ENCODE results near the gene KRTAP19-3. TPM values are rescaled to one million over a fixed set of nuclear protein-coding genes. Genes with fewer than 3 reads are reported as not detected.
"Not testable (repeated sequence)": the region's sequence is repeated elsewhere in the genome, so short reads cannot be mapped to it uniquely, and the experiment has no call there.

Gene KRTAP19-3
- total RNA-seq, result not detected
- long read RNA-seq, result 0 reads

- ATAC-seq (no peak), DNase-seq (no peak)
- intact Hi-C loops (cut with DNase I), result no loop called here
Observed at GRCh38 chr21:30491963-30492428, at the start of gene KRTAP19-3. KRTAP19-3 (minus strand) TSS chr21:30492013; CDS start chr21:30491957, 56 bp downstream.

GRCh38 chr21:30518876-30519275 is 27.1 kb upstream of the KRTAP19-3 start:
- DNase-seq, result no peak
- intact Hi-C loops (cut with DNase I), result no loop called here
- no peak for ATAC-seq

GRCh38 chr21:30515681-30516080 is 23.9 kb upstream of the KRTAP19-3 start:
- ATAC-seq (no peak), DNase-seq (no peak)
- intact Hi-C loops (cut with DNase I), result no loop called here

GRCh38 chr21:30505621-30506205 is 13.9 kb upstream of the KRTAP19-3 start:
- DNase-seq; ATAC-seq; intact Hi-C loops (cut with DNase I): not testable (repeated sequence)

- intact Hi-C loops (cut with DNase I), result no loop called here
- ATAC-seq (no peak), DNase-seq (no peak)
Observed at GRCh38 chr21:30502041-30502440, 10.2 kb upstream of the KRTAP19-3 start, which contains the start of gene KRTAP19-5. KRTAP19-5 (minus strand) TSS chr21:30502141; CDS start chr21:30502090, 51 bp downstream.

- no peak for ATAC-seq
- DNase-seq, result no peak
- intact Hi-C loops (cut with DNase I), result no loop called here
Observed at GRCh38 chr21:30497065-30497464, 5.3 kb upstream of the KRTAP19-3 start, which contains the start of gene KRTAP19-4. KRTAP19-4 (minus strand) TSS chr21:30497165; CDS start chr21:30497110, 55 bp downstream.

- ATAC-seq (no peak), DNase-seq (no peak)
- intact Hi-C loops (cut with DNase I), result no loop called here
Observed at GRCh38 chr21:30487336-30487735, 4.5 kb downstream of the KRTAP19-3 start, which contains the start of gene KRTAP19-2. KRTAP19-2 (minus strand) TSS chr21:30487436; CDS start chr21:30487348, 88 bp downstream.

- intact Hi-C loops (cut with DNase I), result no loop called here
- DNase-seq, result no peak
- no peak for ATAC-seq
Observed at GRCh38 chr21:30486180-30486579, 5.6 kb downstream of the KRTAP19-3 start.

- intact Hi-C loops (cut with DNase I), result no loop called here
- no peak for ATAC-seq
Observed at GRCh38 chr21:30482130-30482529, 9.7 kb downstream of the KRTAP19-3 start.

GRCh38 chr21:30480145-30480544 is 11.7 kb downstream of the KRTAP19-3 start, which contains the start of gene KRTAP19-1:
KRTAP19-1 (minus strand) TSS chr21:30480367; CDS start chr21:30480317, 50 bp downstream.
- intact Hi-C loops (cut with DNase I), result no loop called here
- DNase-seq (no peak), ATAC-seq (no peak)

More at GRCh38 chr21:30482130-30482529, 9.7 kb downstream of the KRTAP19-3 start:
- DNase-seq, result no peak

- DNase-seq (no peak), ATAC-seq (peak; percentile 27 to 52)
- intact Hi-C loops (cut with DNase I), result loop anchor here in 1 of 2 donors (5.0 kb wide), 1 partner anchor 88 kb away; no protein-coding TSS in a partner anchor
Observed at GRCh38 chr21:30479259-30479658, 12.6 kb downstream of the KRTAP19-3 start.

GRCh38 chr21:30478004-30478403 is 13.8 kb downstream of the KRTAP19-3 start:
- ATAC-seq, result no peak
- intact Hi-C loops (cut with DNase I), result loop anchor here in 1 of 2 donors (5.0 kb wide), 1 partner anchor 89 kb away; no protein-coding TSS in a partner anchor
- DNase-seq, result no peak

- DNase-seq (no peak), ATAC-seq (no peak)
- intact Hi-C loops (cut with DNase I), result no loop called here
Observed at GRCh38 chr21:30468900-30469714, 22.7 kb downstream of the KRTAP19-3 start.

GRCh38 chr21:30463713-30464112 is 28.1 kb downstream of the KRTAP19-3 start:
- DNase-seq, result no peak
- no peak for ATAC-seq

GRCh38 chr21:30448514-30448913 is 43.3 kb downstream of the KRTAP19-3 start:
- intact Hi-C loops (cut with DNase I), result loop anchor here in 1 of 2 donors (10.0 kb wide), 1 partner anchor 276 kb away; no protein-coding TSS in a partner anchor
- no peak for DNase-seq

More at GRCh38 chr21:30463713-30464112, 28.1 kb downstream of the KRTAP19-3 start:
- intact Hi-C loops (cut with DNase I), result no loop called here

GRCh38 chr21:30447056-30447455 is 44.8 kb downstream of the KRTAP19-3 start:
- DNase-seq (no peak), ATAC-seq (no peak)
- intact Hi-C loops (cut with DNase I), result loop anchor here in 1 of 2 donors (10.0 kb wide), 1 partner anchor 278 kb away; no protein-coding TSS in a partner anchor

More at GRCh38 chr21:30448514-30448913, 43.3 kb downstream of the KRTAP19-3 start:
- ATAC-seq, result no peak

GRCh38 chr21:30444204-30444603 is 47.6 kb downstream of the KRTAP19-3 start:
- intact Hi-C loops (cut with DNase I), result loop anchor here (2.0 to 10.0 kb wide), 3 partner anchors 281 to 643 kb away; no protein-coding TSS in a partner anchor
- ATAC-seq (no peak), DNase-seq (no peak)

- ATAC-seq (no peak), DNase-seq (no peak)
- intact Hi-C loops (cut with DNase I), result loop anchor here (5.0 to 10.0 kb wide), 2 partner anchors 282 to 644 kb away; no protein-coding TSS in a partner anchor
Observed at GRCh38 chr21:30443226-30443625, 48.6 kb downstream of the KRTAP19-3 start.
